H1 (cell line): ENCODE results near the gene FAT2.

Experiments
- BACH1 ChIP-seq: IDR thresholded peaks from 2 replicates; pipeline ENCODE4 v1.6.1; 2012; ENCODE audit warnings: low read length, improper control_type of control experiment
- CHD1 ChIP-seq: IDR thresholded peaks from 2 replicates; pipeline ENCODE4 v1.6.1; 2012; ENCODE audit warnings: low read depth, low read length, improper control_type of control experiment
- CHD2 ChIP-seq: IDR thresholded peaks from 2 replicates; pipeline ENCODE4 v1.6.1; 2012; ENCODE audit warnings: low read length, improper control_type of control experiment
- CREB1 ChIP-seq: IDR thresholded peaks from 2 replicates; pipeline ENCODE4 v1.6.1; 2012; ENCODE audit warnings: inconsistent platforms
- EZH2 ChIP-seq: fragments of 200-600 bp; sonication (generic); IDR thresholded peaks from 2 replicates; pipeline ENCODE4 v1.7.1; 2012; ENCODE audit warnings: low read depth, mild to moderate bottlenecking, moderate library complexity, low read length, inconsistent platforms; ENCODE audit not compliant: severe bottlenecking
- POLR2A ChIP-seq, 2 experiments: IDR thresholded peaks; 1 replicate in 1 of 2; 2 replicates in 1 of 2; pipeline ENCODE4 v1.6.1; 2011; ENCODE audit warnings: low read depth in 2 of 2, low read length in 2 of 2, mild to moderate bottlenecking in 2 of 2; ENCODE audit errors: control extremely low read depth in 1 of 2
- POLR2AphosphoS5 ChIP-seq: IDR thresholded peaks from 2 replicates; pipeline ENCODE4 v1.6.1; 2011; ENCODE audit warnings: low read depth, low read length
- RAD21 ChIP-seq, 2 experiments: IDR thresholded peaks in 1 of 2; conservative IDR thresholded peaks in 1 of 2; 2 replicates each; pipeline ENCODE4 v1.6.1; 2011; ENCODE audit warnings: low read depth in 2 of 2, low read length in 2 of 2, improper control_type of control experiment in 1 of 2, inconsistent platforms in 1 of 2, mild to moderate bottlenecking in 1 of 2, moderate library complexity in 1 of 2
- SP4 ChIP-seq: IDR thresholded peaks from 2 replicates; pipeline ENCODE4 v1.6.1; 2012; ENCODE audit warnings: low read length, inconsistent platforms
- TEAD4 ChIP-seq: IDR thresholded peaks from 2 replicates; pipeline ENCODE4 v1.6.1; 2012; ENCODE audit warnings: low read depth, low read length, inconsistent platforms, mixed read lengths
- YY1 ChIP-seq: IDR thresholded peaks from 2 replicates; pipeline ENCODE4 v1.6.1; 2011; ENCODE audit warnings: low read depth, mild to moderate bottlenecking, low read length
- TF ChIP-seq, protein P1 (sequence below), 3 experiments: IDR thresholded peaks; 1 replicate in 2 of 3; 2 replicates in 1 of 3; pipeline versions ENCODE4 v1.5.1 to v1.6.1; 2011; ENCODE audit warnings: low read length in 3 of 3, mild to moderate bottlenecking in 3 of 3, inconsistent platforms in 2 of 3, low read depth in 1 of 3, moderate library complexity in 1 of 3; ENCODE audit not compliant: insufficient read depth in 1 of 3; ENCODE audit errors: control extremely low read depth in 1 of 3
- TF ChIP-seq, protein P2 (sequence below): IDR thresholded peaks from 2 replicates; pipeline ENCODE4 v1.6.1; 2011; ENCODE audit warnings: low read length, improper control_type of control experiment

DNA sequence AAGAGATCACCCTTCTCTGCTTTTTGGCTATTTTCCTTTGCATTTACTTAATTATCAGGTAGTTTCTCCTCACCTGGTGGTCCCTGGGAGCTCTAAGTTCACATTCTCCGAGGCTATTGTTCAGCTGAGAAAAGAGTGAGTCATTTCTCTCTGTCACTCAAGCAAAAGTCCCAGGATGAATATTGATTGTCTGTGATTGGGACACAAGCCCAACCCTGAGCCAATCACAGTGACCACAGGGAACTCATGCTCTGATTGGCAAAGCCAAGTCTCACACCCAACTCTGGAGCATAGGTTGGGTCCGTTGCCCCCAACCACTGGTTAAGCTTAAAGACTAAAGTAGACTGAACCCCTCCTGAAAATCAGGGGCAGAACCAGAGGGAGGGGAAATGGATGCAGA lies 27.8 kb upstream of the FAT2 start:
- TF ChIP-seq, protein P1, sequence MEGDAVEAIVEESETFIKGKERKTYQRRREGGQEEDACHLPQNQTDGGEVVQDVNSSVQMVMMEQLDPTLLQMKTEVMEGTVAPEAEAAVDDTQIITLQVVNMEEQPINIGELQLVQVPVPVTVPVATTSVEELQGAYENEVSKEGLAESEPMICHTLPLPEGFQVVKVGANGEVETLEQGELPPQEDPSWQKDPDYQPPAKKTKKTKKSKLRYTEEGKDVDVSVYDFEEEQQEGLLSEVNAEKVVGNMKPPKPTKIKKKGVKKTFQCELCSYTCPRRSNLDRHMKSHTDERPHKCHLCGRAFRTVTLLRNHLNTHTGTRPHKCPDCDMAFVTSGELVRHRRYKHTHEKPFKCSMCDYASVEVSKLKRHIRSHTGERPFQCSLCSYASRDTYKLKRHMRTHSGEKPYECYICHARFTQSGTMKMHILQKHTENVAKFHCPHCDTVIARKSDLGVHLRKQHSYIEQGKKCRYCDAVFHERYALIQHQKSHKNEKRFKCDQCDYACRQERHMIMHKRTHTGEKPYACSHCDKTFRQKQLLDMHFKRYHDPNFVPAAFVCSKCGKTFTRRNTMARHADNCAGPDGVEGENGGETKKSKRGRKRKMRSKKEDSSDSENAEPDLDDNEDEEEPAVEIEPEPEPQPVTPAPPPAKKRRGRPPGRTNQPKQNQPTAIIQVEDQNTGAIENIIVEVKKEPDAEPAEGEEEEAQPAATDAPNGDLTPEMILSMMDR (IDR thresholded peaks at IDR 0.05; ENCODE audit: control extremely low read depth in 1 of 3, insufficient read depth in 1 of 3, low read depth in 1 of 3, low read length in 3 of 3) = no peak
- TF ChIP-seq YY1 (no peak), POLR2AphosphoS5 (no peak), RAD21 (IDR thresholded peaks at IDR 0.05 in 1 of 2, conservative IDR thresholded peaks at IDR 0.05 in 1 of 2; ENCODE audit: low read depth in 2 of 2, low read length in 2 of 2) (no peak), EZH2 (no peak), CHD1 (no peak), BACH1 (no peak), SP4 (no peak), POLR2A (IDR thresholded peaks at IDR 0.05; ENCODE audit: control extremely low read depth in 1 of 2, low read depth in 2 of 2, low read length in 2 of 2) (no peak), TEAD4 (no peak), CREB1 (no peak), CHD2 (no peak)
- TF ChIP-seq, protein P2, sequence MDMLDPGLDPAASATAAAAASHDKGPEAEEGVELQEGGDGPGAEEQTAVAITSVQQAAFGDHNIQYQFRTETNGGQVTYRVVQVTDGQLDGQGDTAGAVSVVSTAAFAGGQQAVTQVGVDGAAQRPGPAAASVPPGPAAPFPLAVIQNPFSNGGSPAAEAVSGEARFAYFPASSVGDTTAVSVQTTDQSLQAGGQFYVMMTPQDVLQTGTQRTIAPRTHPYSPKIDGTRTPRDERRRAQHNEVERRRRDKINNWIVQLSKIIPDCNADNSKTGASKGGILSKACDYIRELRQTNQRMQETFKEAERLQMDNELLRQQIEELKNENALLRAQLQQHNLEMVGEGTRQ = no peak
